IMR-90 (cell line): ENCODE data around the gene TPGS1. TPM values are rescaled to one million over a fixed set of nuclear protein-coding genes. Genes with fewer than 3 reads are reported as not detected.
A peak's percentile ranks its signal among the peaks of the same experiment; 100 is the strongest.

Experiments
- ATAC-seq: fragments of 200-7000 bp; cut with Tn5 transposase; 2 replicates; pipeline ENCODE4 v1.9.1; 2020; ENCODE audit warnings: low read depth, mild to moderate bottlenecking, moderate library complexity
- BruUV-seq: library from RNA; stranded (reverse); fragments of 400-500 nt; replicated peaks from 2 replicates; lab custom pipeline; 2021; lab: Mats Ljungman, UMichigan
- CTCF ChIA-PET: fragments of 300-600 bp; formaldehyde crosslinking; extraction: SDS; loops from one replicate; lab custom pipeline; 2021; ENCODE audit warnings: antibody characterized with exemption; lab: Yijun Ruan, JAX
- POLR2A ChIA-PET: fragments of 300-600 bp; sonication (Branson Sonifier 250); formaldehyde crosslinking; loops from one replicate; lab custom pipeline; 2022; ENCODE audit warnings: antibody characterized with exemption; ENCODE audit not compliant: unreplicated experiment; lab: Charles Lee
- DNase-seq: peaks from one replicate; pipeline ENCODE4 v3.0.0; 2013
- H2AFZ ChIP-seq: replicated peaks from 2 replicates; pipeline ENCODE3; 2013; ENCODE audit warnings: low read length, mild to moderate bottlenecking; ENCODE audit not compliant: poor library complexity
- H2AK5ac ChIP-seq: 2 replicates; pipeline ENCODE4 v1.6.1; 2013; ENCODE audit warnings: low read depth, low read length, inconsistent platforms
- H2AK9ac ChIP-seq: replicated peaks from 2 replicates; pipeline ENCODE3; 2013; ENCODE audit warnings: mild to moderate bottlenecking, low read depth, low read length, moderate library complexity; ENCODE audit not compliant: poor library complexity
- H2BK120ac ChIP-seq: 2 replicates; pipeline ENCODE4 v1.6.1; 2013; ENCODE audit warnings: low read depth, low read length, inconsistent platforms
- H2BK15ac ChIP-seq: 3 replicates; pipeline ENCODE4 v1.6.1; 2013; ENCODE audit warnings: low read depth, low read length, inconsistent platforms
- H2BK20ac ChIP-seq: 2 replicates; pipeline ENCODE4 v1.6.1; 2013; ENCODE audit warnings: low read depth, mild to moderate bottlenecking, inconsistent platforms, low read length, moderate library complexity
- H2BK5ac ChIP-seq: 2 replicates; pipeline ENCODE4 v1.6.1; 2013; ENCODE audit warnings: mild to moderate bottlenecking, low read depth, low read length, inconsistent platforms; ENCODE audit not compliant: poor library complexity, severe bottlenecking
- H3K14ac ChIP-seq: replicated peaks from 2 replicates; pipeline ENCODE4 v1.6.1; 2013; ENCODE audit warnings: low read depth, low read length, inconsistent platforms
- H3K18ac ChIP-seq: 2 replicates; pipeline ENCODE4 v1.6.1; 2013; ENCODE audit warnings: low read depth, low read length, control low read depth
- H3K23ac ChIP-seq: 2 replicates; pipeline ENCODE4 v1.6.1; 2013; ENCODE audit warnings: low read depth, low read length, inconsistent platforms
- H3K27ac ChIP-seq: 2 replicates; pipeline ENCODE4 v1.5.1; 2013; ENCODE audit warnings: mild to moderate bottlenecking, control low read depth, low read length; ENCODE audit not compliant: insufficient read depth
- H3K27me3 ChIP-seq: 2 replicates; pipeline ENCODE4 v1.6.1; 2013; ENCODE audit warnings: low read length; ENCODE audit not compliant: control insufficient read depth, insufficient read depth
- H3K36me3 ChIP-seq: 2 replicates; pipeline ENCODE4 v1.6.1; 2013; ENCODE audit warnings: low read length, mixed read lengths; ENCODE audit not compliant: control insufficient read depth, insufficient read depth
- H3K4ac ChIP-seq: 2 replicates; pipeline ENCODE4 v1.6.1; 2013; ENCODE audit warnings: low read depth, low read length, inconsistent platforms
- H3K4me1 ChIP-seq: 2 replicates; pipeline ENCODE4 v1.6.1; 2013; ENCODE audit warnings: low read length, mixed read lengths; ENCODE audit not compliant: control insufficient read depth, insufficient read depth
- H3K4me2 ChIP-seq: 2 replicates; pipeline ENCODE4 v1.6.1; 2013; ENCODE audit warnings: low read depth, mild to moderate bottlenecking, control low read depth, low read length, moderate library complexity
- H3K4me3 ChIP-seq: 2 replicates; pipeline ENCODE4 v1.5.1; 2013; ENCODE audit warnings: low read depth, mild to moderate bottlenecking, control low read depth, low read length, moderate library complexity; ENCODE audit not compliant: insufficient read depth
- H3K56ac ChIP-seq: 2 replicates; pipeline ENCODE4 v1.6.1; 2013; ENCODE audit warnings: low read length, inconsistent platforms; ENCODE audit not compliant: insufficient read depth; ENCODE audit errors: extremely low read depth
- H3K79me1 ChIP-seq, 2 experiments: 2 replicates each; pipeline ENCODE4 v1.6.1; 2013; ENCODE audit warnings: low read length in 2 of 2, inconsistent platforms in 1 of 2, low read depth in 1 of 2
- H3K9ac ChIP-seq: 2 replicates; pipeline ENCODE4 v1.6.1; 2013; ENCODE audit warnings: low read depth, low read length, control low read depth
- H3K9me1 ChIP-seq: 2 replicates; pipeline ENCODE4 v1.6.1; 2013; ENCODE audit warnings: low read length, inconsistent platforms; ENCODE audit not compliant: insufficient read depth
- H3K9me3 ChIP-seq: 2 replicates; pipeline ENCODE4 v1.6.1; 2013; ENCODE audit warnings: low read length; ENCODE audit not compliant: control insufficient read depth, insufficient read depth
- H4K20me1 ChIP-seq: 2 replicates; pipeline ENCODE4 v1.6.1; 2013; ENCODE audit warnings: low read length, inconsistent platforms; ENCODE audit not compliant: insufficient read depth
- H4K5ac ChIP-seq: 2 replicates; pipeline ENCODE4 v1.6.1; 2013; ENCODE audit warnings: mild to moderate bottlenecking, low read depth, low read length, control low read depth
- H4K8ac ChIP-seq, 2 experiments: 2 replicates each; pipeline ENCODE4 v1.6.1; 2013; ENCODE audit warnings: low read depth in 2 of 2, low read length in 2 of 2, control low read depth in 1 of 2, inconsistent platforms in 1 of 2
- H4K91ac ChIP-seq: 2 replicates; pipeline ENCODE4 v1.6.1; 2013; ENCODE audit warnings: low read depth, low read length, inconsistent platforms; ENCODE audit not compliant: insufficient read depth
- BHLHE40 ChIP-seq: fragments of 150-350 bp; IDR thresholded peaks from 2 replicates; pipeline ENCODE4 v1.6.1; 2016; ENCODE audit warnings: mild to moderate bottlenecking, low read depth, low read length
- CEBPB ChIP-seq: IDR thresholded peaks from 2 replicates; pipeline ENCODE4 v1.6.1; 2012; ENCODE audit warnings: low read depth, low read length, improper control_type of control experiment
- CHD1 ChIP-seq: IDR thresholded peaks from 2 replicates; pipeline ENCODE4 v1.6.1; 2012; ENCODE audit warnings: low read depth, low read length, improper control_type of control experiment
- CTCF ChIP-seq: conservative IDR thresholded peaks from 2 replicates; pipeline ENCODE4 v1.5.1; 2012; ENCODE audit warnings: mild to moderate bottlenecking, low read depth, low read length, improper control_type of control experiment
- FOS ChIP-seq: fragments of 150-350 bp; IDR thresholded peaks from 2 replicates; pipeline ENCODE4 v1.6.1; 2016; ENCODE audit warnings: low read depth, low read length
- MAFK ChIP-seq: IDR thresholded peaks from 2 replicates; pipeline ENCODE4 v1.6.1; 2012; ENCODE audit warnings: low read depth, low read length, improper control_type of control experiment
- MAZ ChIP-seq: IDR thresholded peaks from 2 replicates; pipeline ENCODE4 v1.6.1; 2012; ENCODE audit warnings: low read depth, mild to moderate bottlenecking, low read length, improper control_type of control experiment, moderate library complexity, borderline replicate concordance
- POLR2A ChIP-seq: IDR thresholded peaks from 2 replicates; pipeline ENCODE4 v1.6.1; 2012; ENCODE audit warnings: mild to moderate bottlenecking, low read depth, low read length
- USF2 ChIP-seq: fragments of 150-350 bp; IDR thresholded peaks from 2 replicates; pipeline ENCODE4 v1.6.1; 2017; ENCODE audit warnings: mild to moderate bottlenecking, antibody characterized with exemption, low read length, low read depth
- whole genome bisulfite sequencing, 2 experiments: methylation state at CpG; one replicate each; pipeline versions ENCODE4 v1.1.5 to v1.1.7; 2013; ENCODE audit warnings: missing lambda C conversion rate in 2 of 2; ENCODE audit not compliant: insufficient read length in 1 of 2; ENCODE audit errors: extremely low coverage in 2 of 2; 5-methylcytosine and 5-hydroxymethylcytosine counted together
- dilution Hi-C: fragments of 300-500 bp; cut with HindIII; formaldehyde crosslinking; loops from one replicate; pipeline ENCODE4 v1.14.3; 2018; ENCODE audit warnings: low sequenced_read_pairs; ENCODE audit not compliant: unreplicated experiment
- in situ Hi-C: fragments of 300-500 bp; cut with MboI; formaldehyde crosslinking; loops from 3 replicates; pipeline ENCODE4 v1.14.3; 2019; ENCODE audit warnings: low sequenced_read_pairs, inconsistent platforms, mixed read lengths
- intact Hi-C: fragments of 100-400 bp; cut with micrococcal nuclease; formaldehyde crosslinking; loops from 2 replicates; pipeline ENCODE4 v1.10.0; 2022
- polyA plus RNA-seq, 3 experiments: library from polyadenylated mRNA; depleted of rRNA; stranded (reverse); fragments of >200 nt; gene quantifications; 2 replicates each; pipeline ENCODE4 v1.2.3, GENCODE V29; 2012; ENCODE audit warnings: low replicate concordance in 1 of 3
- total RNA-seq: library from RNA; depleted of rRNA; stranded (reverse); fragments of >200 nt; gene quantifications from 2 replicates; pipeline ENCODE4 v1.2.3, GENCODE V29; 2012

TPGS1 gene
- total and polyA plus RNA-seq, 2 of the 4 experiments (the other 2 are of a cell fraction) = 2.7 to 6.3 TPM

- H3K4me2 ChIP-seq = peak overlapping the region; percentile 67
- no peaks in the 10 kb centered on the region for H3K9me1 ChIP-seq
- H4K91ac ChIP-seq = no peak overlapping the region
- no peaks in the 10 kb centered on the region; the same call in 1 of the 2 replicates for H3K9me3 ChIP-seq
- no peak overlapping the region for H2BK120ac ChIP-seq
- no peak overlapping the region for H3K18ac ChIP-seq
- peak overlapping the region; percentile 92 for H2AFZ ChIP-seq
- no peak for TF ChIP-seq BHLHE40
- TF ChIP-seq MAZ = peak; percentile 34; the same call in 1 of the 2 replicates
- TF ChIP-seq FOS = no peak
- TF ChIP-seq CHD1 = no peak
- TF ChIP-seq CEBPB = no peak
- peak; percentile 78 for TF ChIP-seq USF2
- TF ChIP-seq POLR2A = no peak
- TF ChIP-seq MAFK = no peak
- TF ChIP-seq CTCF = no peak
- 7% methylated on average over 9 of the region's 66 CpGs; no CpG with 5 or more reads in 1 of the 2 experiments for WGBS, 2 experiments
- dilution Hi-C loops = no loop called here
- peak overlapping the region; percentile 63 for H3K4me3 ChIP-seq
- H2AK9ac ChIP-seq = peak overlapping the region; percentile 71
- CTCF ChIA-PET = no interaction called here
- no peaks in the 10 kb centered on the region for H4K20me1 ChIP-seq
- H3K9ac ChIP-seq = peak overlapping the region; percentile 12; the same call in 1 of the 2 replicates
- H3K79me1 ChIP-seq = no peaks in the 10 kb centered on the region
- H3K4ac ChIP-seq = no peak overlapping the region
- 0 out of 2 replicates have a peak overlapping the region, but pooled peaks have one; percentile 46 for H2AK5ac ChIP-seq
- ATAC-seq (peak; percentile 79), DNase-seq (peak; percentile 27)
- no peak overlapping the region; the same call in 1 of the 2 replicates for H3K27ac ChIP-seq
- intact Hi-C loops = no loop called here
- H3K56ac ChIP-seq = no peak overlapping the region
- no peak overlapping the region for H3K23ac ChIP-seq
- BruUV-seq = no TSS peak
- H2BK5ac ChIP-seq = no peak overlapping the region
- no peak overlapping the region for H2BK15ac ChIP-seq
- peaks cover 20% of the 10 kb centered on the region for H3K27me3 ChIP-seq
- POLR2A ChIA-PET = no interaction called here
- no peaks in the 10 kb centered on the region for H3K36me3 ChIP-seq
- in situ Hi-C loops = no loop called here
- H2BK20ac ChIP-seq = no peak overlapping the region
- peaks cover 3% of the 10 kb centered on the region; the same call in 1 of the 2 replicates for H3K4me1 ChIP-seq
- H4K5ac ChIP-seq = no peak overlapping the region
- peak overlapping the region in 1 of 2 experiments; percentile 60; a peak in 1 of 4 replicates for H4K8ac ChIP-seq
- H3K14ac ChIP-seq = no peak overlapping the region
Measured at GRCh38 chr19:459724-460511, 47.4 kb upstream of the TPGS1 start.
